ENCODE results near the gene ZNF688. TPM values are rescaled to one million over a fixed set of nuclear protein-coding genes. Genes with fewer than 3 reads are reported as not detected.

Gene ZNF688
- total RNA-seq, 4 donors from 2014 or later, result 38.6 to 53.3 (median 41.1) TPM

- H3K4me1 ChIP-seq, result peaks cover 0 to 32% (median 2%) of the 10 kb centered on the region in 4 donors
- peak overlapping the region in 3 of 4 donors; percentile 46 to 87 (median 76) for H3K27ac ChIP-seq
- peak in 2 of 3 donors; percentile 66 to 68 for DNase-seq
- peaks cover 0 to 12% (median 0%) of the 10 kb centered on the region in 3 donors for H3K36me3 ChIP-seq
- TF ChIP-seq CTCF (IDR thresholded peaks at IDR 0.05) (peak in 2 of 6 experiments; percentile 16 to 24), POLR2A (IDR thresholded peaks at IDR 0.05) (no peak)
- no peaks in the 10 kb centered on the region for H3K9me3 ChIP-seq
- no peak overlapping the region for H3K4me3 ChIP-seq
- no peaks in the 10 kb centered on the region for H3K27me3 ChIP-seq
These were observed 49.5 kb downstream of the ZNF688 start for GRCh38 chr16:30521873-30522641.

GRCh38 chr16:30521476-30521872, 50.0 kb downstream of the ZNF688 start:
- peak overlapping the region in 2 of 4 donors; percentile 76 to 87 for H3K27ac ChIP-seq
- peaks cover 0 to 18% (median 0%) of the 10 kb centered on the region in 3 donors for H3K36me3 ChIP-seq
- TF ChIP-seq POLR2A (IDR thresholded peaks at IDR 0.05) (no peak), CTCF (IDR thresholded peaks at IDR 0.05) (no peak)
- H3K9me3 ChIP-seq, result no peaks in the 10 kb centered on the region
- H3K4me1 ChIP-seq, result peaks cover 0 to 32% (median 2%) of the 10 kb centered on the region in 4 donors
- DNase-seq, result no peak
- H3K4me3 ChIP-seq, result no peak overlapping the region
- no peaks in the 10 kb centered on the region for H3K27me3 ChIP-seq

Small RNA genes lying within 50 kb of the gene (small RNA-seq; reads per million reads assigned to genes)
- 0 reads per million in 2 donors for gene AC093249.4

Other genes with a start within 250 kb of the ZNF688 start
- 10 to 100 TPM; 32.2 to 39.9 (median 35.3) TPM for gene CD2BP2, start 216.4 kb downstream of the ZNF688 start, total RNA-seq
- 10 to 100 TPM; 37.1 to 58.2 (median 48.9) TPM for gene TBC1D10B, start 201.2 kb downstream of the ZNF688 start, total RNA-seq
- gene MYL11, start 196.9 kb downstream of the ZNF688 start, total RNA-seq, result not detected
- gene SEPTIN1, start 189.2 kb downstream of the ZNF688 start, total RNA-seq, result 10 to 100 TPM in 2 of 4 donors, 1 to 10 TPM in 2; 7.2 to 65.2 (median 9.8) TPM
- gene ZNF48, start 176.3 kb downstream of the ZNF688 start, total RNA-seq, result 1 to 10 TPM; 4.2 to 9.7 (median 7.1) TPM
- 10 to 100 TPM in 2 of 4 donors, 1 to 10 TPM in 2; 5.4 to 15.7 (median 8.5) TPM for gene ZNF771, start 164.1 kb downstream of the ZNF688 start, total RNA-seq
- 10 to 100 TPM; 20.7 to 33.3 (median 27.6) TPM for gene DCTPP1, start 141.7 kb downstream of the ZNF688 start, total RNA-seq
- 100 to 1,000 TPM in 2 of 4 donors, 10 to 100 TPM in 2; 47.9 to 130 (median 106) TPM for gene SEPHS2, start 125.8 kb downstream of the ZNF688 start, total RNA-seq
- 10 to 100 TPM in 3 of 4 donors, 1 to 10 TPM in 1; 4.3 to 52.0 (median 13.0) TPM for gene ITGAL, start 99.0 kb downstream of the ZNF688 start, total RNA-seq
- gene ZNF768, start 45.1 kb downstream of the ZNF688 start, total RNA-seq, result 10 to 100 TPM; 19.8 to 64.8 (median 54.1) TPM
- gene ZNF747, start 36.9 kb downstream of the ZNF688 start, total RNA-seq, result 10 to 100 TPM; 12.4 to 22.8 (median 19.1) TPM
- 10 to 100 TPM in 3 of 4 donors, 1 to 10 TPM in 1; 5.8 to 22.5 (median 19.8) TPM for gene ZNF764, start 13.3 kb downstream of the ZNF688 start, total RNA-seq
- gene ZNF785, start 14.0 kb upstream of the ZNF688 start, total RNA-seq, result 10 to 100 TPM; 13.7 to 55.0 (median 29.3) TPM
- 10 to 100 TPM in 2 of 4 donors, 1 to 10 TPM in 2; 7.5 to 12.5 (median 9.9) TPM for gene ZNF689, start 38.7 kb upstream of the ZNF688 start, total RNA-seq
- gene PRR14, start 79.2 kb upstream of the ZNF688 start, total RNA-seq, result 100 to 1,000 TPM in 1 of 4 donors, 10 to 100 TPM in 3; 45.5 to 107 (median 65.0) TPM
- 100 to 1,000 TPM in 1 of 4 donors, 10 to 100 TPM in 3; 51.2 to 167 (median 72.2) TPM for gene FBRS, start 86.7 kb upstream of the ZNF688 start, total RNA-seq
- gene SRCAP, start 127.5 kb upstream of the ZNF688 start, total RNA-seq, result 100 to 1,000 TPM in 1 of 4 donors, 10 to 100 TPM in 3; 50.4 to 109 (median 81.8) TPM
- gene PHKG2, start 176.7 kb upstream of the ZNF688 start, total RNA-seq, result 10 to 100 TPM; 38.9 to 94.1 (median 57.7) TPM
- 10 to 100 TPM in 1 of 4 donors, 1 to 10 TPM in 3; 2.9 to 17.3 (median 4.2) TPM for gene CFAP119, start 190.3 kb upstream of the ZNF688 start, total RNA-seq
- gene RNF40, start 190.6 kb upstream of the ZNF688 start, total RNA-seq, result 100 to 1,000 TPM in 1 of 4 donors, 10 to 100 TPM in 3; 45.0 to 115 (median 73.0) TPM
- 10 to 100 TPM; 10.9 to 28.7 (median 19.0) TPM for gene ZNF629, start 215.5 kb upstream of the ZNF688 start, total RNA-seq